Measurements from ENCODE around the gene STEAP3.

Gene STEAP3

GRCh38 chr2:119201815-119202214, 21.8 kb upstream of the STEAP3 start:
- TF ChIP-seq SIN3A (IDR thresholded peaks at IDR 0.05; ENCODE audit: borderline replicate concordance, insufficient read depth, low read length): no peak
- TF ChIP-seq FOXP2 (optimal IDR thresholded peaks at IDR 0.05; ENCODE audit: borderline replicate concordance, extremely low read depth, extremely low read length, insufficient read depth): no peak
- TF ChIP-seq TAF1 (IDR thresholded peaks at IDR 0.05; ENCODE audit: borderline replicate concordance, insufficient read depth, low read length): no peak
- no peak for TF ChIP-seq REST (IDR thresholded peaks at IDR 0.05; ENCODE audit: insufficient read depth in 1 of 2, low read depth in 2 of 2, low read length in 2 of 2)
- no peak for TF ChIP-seq POLR2AphosphoS5 (IDR thresholded peaks at IDR 0.05; ENCODE audit: low read depth, low read length)

- TF ChIP-seq POLR2AphosphoS5 (IDR thresholded peaks at IDR 0.05; ENCODE audit: low read depth, low read length): no peak
- no peak for TF ChIP-seq TAF1 (IDR thresholded peaks at IDR 0.05; ENCODE audit: borderline replicate concordance, insufficient read depth, low read length)
Measured at GRCh38 chr2:119202610-119203310, 20.9 kb upstream of the STEAP3 start.

GRCh38 chr2:119204525-119204924, 19.1 kb upstream of the STEAP3 start:
- TF ChIP-seq POLR2AphosphoS5 (IDR thresholded peaks at IDR 0.05; ENCODE audit: low read depth, low read length): no peak
- TF ChIP-seq SIN3A (IDR thresholded peaks at IDR 0.05; ENCODE audit: borderline replicate concordance, insufficient read depth, low read length): no peak
- TF ChIP-seq REST (IDR thresholded peaks at IDR 0.05; ENCODE audit: insufficient read depth in 1 of 2, low read depth in 2 of 2, low read length in 2 of 2): no peak
- TF ChIP-seq TAF1 (IDR thresholded peaks at IDR 0.05; ENCODE audit: borderline replicate concordance, insufficient read depth, low read length): no peak
- no peak for TF ChIP-seq FOXP2 (optimal IDR thresholded peaks at IDR 0.05; ENCODE audit: borderline replicate concordance, extremely low read depth, extremely low read length, insufficient read depth)

GRCh38 chr2:119205001-119205706, 18.5 kb upstream of the STEAP3 start:
- no peak for TF ChIP-seq TAF1 (IDR thresholded peaks at IDR 0.05; ENCODE audit: borderline replicate concordance, insufficient read depth, low read length)
- TF ChIP-seq SIN3A (IDR thresholded peaks at IDR 0.05; ENCODE audit: borderline replicate concordance, insufficient read depth, low read length): no peak
- no peak for TF ChIP-seq POLR2AphosphoS5 (IDR thresholded peaks at IDR 0.05; ENCODE audit: low read depth, low read length)
- TF ChIP-seq FOXP2 (optimal IDR thresholded peaks at IDR 0.05; ENCODE audit: borderline replicate concordance, extremely low read depth, extremely low read length, insufficient read depth): no peak
- TF ChIP-seq REST (IDR thresholded peaks at IDR 0.05; ENCODE audit: insufficient read depth in 1 of 2, low read depth in 2 of 2, low read length in 2 of 2): no peak

- TF ChIP-seq TAF1 (IDR thresholded peaks at IDR 0.05; ENCODE audit: borderline replicate concordance, insufficient read depth, low read length): no peak
- no peak for TF ChIP-seq POLR2AphosphoS5 (IDR thresholded peaks at IDR 0.05; ENCODE audit: low read depth, low read length)
- no peak for TF ChIP-seq REST (IDR thresholded peaks at IDR 0.05; ENCODE audit: insufficient read depth in 1 of 2, low read depth in 2 of 2, low read length in 2 of 2)
- TF ChIP-seq SIN3A (IDR thresholded peaks at IDR 0.05; ENCODE audit: borderline replicate concordance, insufficient read depth, low read length): no peak
- TF ChIP-seq FOXP2 (optimal IDR thresholded peaks at IDR 0.05; ENCODE audit: borderline replicate concordance, extremely low read depth, extremely low read length, insufficient read depth): no peak
Measured at GRCh38 chr2:119206201-119206600, 17.4 kb upstream of the STEAP3 start.

Measured in PFSK-1 (cell line).